Esophagus squamous epithelium (tissue), 4 donors: ENCODE data around the gene UBASH3A.

Experiments
- CTCF ChIP-seq, 6 experiments: fragments of 450-650 bp in 4 of 6; fragments of 200-600 bp in 2 of 6; sonication (generic) in 2 of 6; IDR thresholded peaks; one replicate each; pipeline ENCODE4 v1.5.1; 2016 to 2019; ENCODE audit warnings: antibody characterized with exemption in 6 of 6, mild to moderate bottlenecking in 4 of 6, moderate library complexity in 4 of 6
- POLR2A ChIP-seq, 4 donors: fragments of 450-650 bp; IDR thresholded peaks; one replicate each; pipeline ENCODE4 v1.6.1; 2017; ENCODE audit warnings: antibody characterized with exemption in 4 of 4, mild to moderate bottlenecking in 4 of 4, moderate library complexity in 3 of 4

- no peak for TF ChIP-seq CTCF (IDR thresholded peaks at IDR 0.05)
- TF ChIP-seq POLR2A (IDR thresholded peaks at IDR 0.05): no peak
Measured at GRCh38 chr21:42389449-42389835, 14.3 kb upstream of the UBASH3A start.
